Measurements from ENCODE around the gene CHI3L1. TPM values are rescaled to one million over a fixed set of nuclear protein-coding genes. Genes with fewer than 3 reads are reported as not detected.

The CHI3L1 gene
- total RNA-seq, 1 experiment from 2014 or later, result 0.17 TPM

DNA sequence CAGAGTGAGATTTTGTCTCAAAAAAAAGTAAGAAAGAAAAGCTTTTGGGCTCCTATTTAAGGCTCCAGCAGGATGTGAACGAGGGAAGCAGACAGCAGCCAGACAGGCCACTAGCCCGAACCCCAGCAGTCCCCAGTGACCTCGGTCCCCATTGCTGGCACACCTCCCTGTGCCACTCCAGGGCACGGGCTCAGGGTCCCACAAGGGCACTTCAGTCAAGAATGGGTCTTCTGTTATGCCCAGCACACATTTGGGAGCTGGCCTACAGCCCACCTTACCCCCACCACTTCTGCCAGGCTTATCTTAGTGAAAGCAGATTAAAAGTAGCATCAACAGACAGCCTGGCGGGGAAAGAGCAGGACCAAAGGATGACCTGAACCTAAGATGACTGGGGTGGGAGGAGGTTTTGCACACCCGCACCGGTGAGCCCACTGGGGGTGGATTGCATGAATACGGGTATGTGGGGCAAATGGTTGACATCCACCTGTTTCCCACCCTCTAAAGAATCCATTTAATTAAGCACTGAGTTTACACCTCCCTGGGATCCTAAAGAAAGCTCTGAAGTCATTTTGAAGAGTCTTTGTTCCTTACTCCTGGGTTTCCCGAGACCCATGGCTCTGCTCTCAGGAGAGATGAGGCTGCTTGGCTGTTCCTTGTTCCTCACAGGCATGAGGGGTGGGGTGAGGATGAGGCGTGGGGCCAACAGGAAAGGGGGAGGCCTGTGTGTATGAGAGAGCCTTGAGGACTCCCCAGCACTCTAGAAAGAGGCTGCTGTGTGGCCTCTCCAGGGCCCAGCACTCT lies 4.7 kb downstream of the CHI3L1 start:
- no peak for DNase-seq (ENCODE audit: low read depth)

DNA sequence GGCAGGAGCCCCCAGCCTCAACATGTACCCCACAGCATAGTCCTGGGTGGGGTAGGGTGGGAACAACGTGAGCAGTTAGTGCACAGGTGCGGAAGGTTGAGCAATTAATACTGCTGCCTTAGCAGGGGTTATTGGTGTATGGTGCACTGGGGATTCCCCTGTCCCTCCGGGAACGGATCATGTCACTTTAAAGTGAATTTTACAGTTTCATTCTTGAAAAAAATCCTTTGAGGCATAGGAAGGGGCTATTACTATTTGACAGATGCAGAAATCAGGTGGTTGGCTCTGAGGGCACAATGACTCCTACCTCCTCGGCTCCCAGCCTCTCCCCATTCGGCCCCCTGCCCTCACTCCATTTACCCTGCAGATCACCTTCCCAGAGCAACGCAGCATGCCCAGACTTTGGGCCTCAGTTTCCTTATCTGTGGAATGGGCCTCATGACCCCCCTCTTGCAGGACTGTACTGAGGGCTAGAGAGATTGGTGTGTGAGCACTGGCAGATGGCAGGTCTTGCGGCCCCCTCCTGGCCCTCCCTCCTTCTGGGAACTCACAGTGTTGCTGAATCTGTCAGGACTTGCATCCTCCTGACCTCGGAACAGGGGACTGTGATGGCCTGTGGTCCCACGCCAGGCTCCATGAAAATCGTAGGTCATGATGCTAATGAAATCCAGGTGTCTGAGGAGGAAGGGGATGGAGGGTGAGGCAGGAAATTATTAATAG lies 5.7 kb downstream of the CHI3L1 start:
- DNase-seq (ENCODE audit: low read depth), result no peak

- DNase-seq (ENCODE audit: low read depth), result no peak
Observed at GRCh38 chr1:203179667-203180005, 6.9 kb downstream of the CHI3L1 start.

- no peak for DNase-seq (ENCODE audit: low read depth)
Observed at GRCh38 chr1:203178821-203179666, 7.5 kb downstream of the CHI3L1 start.

DNA sequence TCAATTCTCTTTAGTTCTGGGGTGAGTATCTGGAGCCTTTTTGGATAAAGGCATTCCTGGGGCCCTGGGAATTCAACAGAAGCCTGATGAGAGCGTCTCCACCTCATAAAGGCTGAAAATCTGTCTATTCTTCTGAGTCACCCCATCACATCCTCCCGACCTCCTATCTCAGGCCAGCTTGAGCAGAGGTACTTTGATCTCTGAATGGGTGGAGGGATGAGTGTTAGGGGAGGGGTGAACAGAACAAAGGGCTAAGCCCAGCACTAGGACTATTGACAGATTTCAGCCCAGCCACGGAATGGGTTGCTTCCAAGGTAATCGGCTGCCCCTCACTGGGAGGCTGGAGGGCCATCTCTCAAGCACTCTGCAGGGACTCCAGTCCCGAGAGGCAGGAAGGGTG lies 8.4 kb downstream of the CHI3L1 start:
- DNase-seq (ENCODE audit: low read depth), result peak; percentile 85

DNA sequence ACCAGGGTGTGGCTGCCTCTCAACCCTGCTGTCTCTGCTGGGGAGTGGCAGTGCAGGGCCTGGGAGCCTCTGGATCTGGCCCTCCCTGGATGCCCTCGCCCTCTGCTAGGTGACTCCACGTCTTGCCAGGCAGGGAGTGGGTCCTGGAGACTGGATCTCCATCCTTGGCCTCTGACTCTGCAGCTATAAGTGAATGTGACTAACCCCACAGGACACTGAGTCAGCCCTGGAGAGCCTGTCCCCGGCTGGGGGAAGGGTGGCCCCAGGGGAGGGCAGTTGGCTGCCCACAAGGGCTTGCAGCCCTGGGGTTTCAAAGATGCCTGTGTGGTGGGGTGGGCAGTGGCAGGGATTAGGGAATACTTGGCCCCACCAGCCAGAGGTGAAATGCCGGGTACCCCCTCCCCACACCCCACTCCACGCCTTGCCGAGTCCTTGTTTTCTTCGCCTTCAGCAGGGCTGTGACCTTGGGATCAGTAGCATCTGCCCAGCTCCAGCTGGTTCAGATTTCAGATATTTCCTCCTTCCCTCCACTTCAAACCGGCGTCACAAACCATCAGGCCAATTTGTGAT lies 8.9 kb downstream of the CHI3L1 start:
- DNase-seq (ENCODE audit: low read depth), result peak; percentile 91

DNA sequence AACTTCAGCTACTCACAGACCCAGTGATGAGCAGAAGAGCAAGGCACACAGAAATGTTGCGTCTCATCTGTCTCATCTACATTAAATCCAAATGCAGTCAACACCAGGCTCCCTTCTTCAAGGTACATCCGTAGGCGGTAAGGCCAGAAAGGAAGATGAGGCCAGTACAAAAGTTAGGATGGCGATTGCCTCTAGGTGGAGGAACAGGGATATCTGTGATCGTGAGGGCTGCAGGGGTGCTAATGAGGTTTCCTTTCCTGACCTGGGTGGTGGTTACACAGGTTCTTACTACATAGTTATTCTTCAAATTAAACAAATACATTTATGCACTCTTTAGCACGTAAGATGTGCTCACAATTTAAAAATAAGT lies 9.5 kb downstream of the CHI3L1 start:
- no peak for DNase-seq (ENCODE audit: low read depth)

DNA sequence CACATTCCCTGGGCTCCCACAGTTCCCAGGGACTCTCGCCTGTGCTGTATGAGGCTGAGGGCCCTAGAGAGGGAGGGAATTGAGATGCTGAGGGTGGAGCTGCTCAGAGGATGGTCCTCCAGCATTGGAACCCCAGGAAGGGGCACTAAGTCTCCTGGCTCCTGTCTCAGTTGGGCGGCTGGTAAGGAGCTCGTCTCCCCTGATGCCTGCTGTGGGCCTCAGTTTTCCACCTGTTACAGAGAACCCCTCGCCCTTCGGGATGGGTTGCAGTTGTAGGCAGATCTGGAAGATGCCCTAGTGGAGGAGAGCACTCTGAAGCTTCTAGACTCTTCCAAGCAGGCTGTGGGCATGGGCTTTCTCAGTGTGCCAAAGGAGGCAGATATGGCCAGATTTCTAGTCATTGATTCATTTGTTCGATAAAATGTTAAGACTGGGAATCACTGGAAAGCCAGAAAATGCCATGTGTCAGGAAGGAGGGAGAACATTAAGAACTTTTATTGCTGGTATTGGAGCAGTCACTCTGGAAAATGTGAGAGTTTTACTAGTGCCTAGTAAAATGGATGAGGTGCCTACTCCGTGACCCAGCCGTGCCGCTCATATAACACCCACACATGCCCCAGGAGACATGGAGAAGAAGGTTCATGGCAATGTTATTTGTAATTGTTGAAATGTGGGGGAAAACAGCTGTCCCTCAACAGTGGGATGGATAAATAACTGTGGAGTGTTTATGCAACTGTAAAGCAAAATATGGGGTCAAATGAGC lies 10.1 kb downstream of the CHI3L1 start:
- DNase-seq (ENCODE audit: low read depth), result peak; percentile 87

- no peak for DNase-seq (ENCODE audit: low read depth)
Observed at GRCh38 chr1:203175827-203176241, 10.7 kb downstream of the CHI3L1 start.

- DNase-seq (ENCODE audit: low read depth), result no peak
Observed at GRCh38 chr1:203175237-203175826, 11.2 kb downstream of the CHI3L1 start, which contains the start of gene MYBPH. Gene MYBPH (minus strand): TSS chr1:203175826. CDS start chr1:203175755, 71 bp downstream.

DNA sequence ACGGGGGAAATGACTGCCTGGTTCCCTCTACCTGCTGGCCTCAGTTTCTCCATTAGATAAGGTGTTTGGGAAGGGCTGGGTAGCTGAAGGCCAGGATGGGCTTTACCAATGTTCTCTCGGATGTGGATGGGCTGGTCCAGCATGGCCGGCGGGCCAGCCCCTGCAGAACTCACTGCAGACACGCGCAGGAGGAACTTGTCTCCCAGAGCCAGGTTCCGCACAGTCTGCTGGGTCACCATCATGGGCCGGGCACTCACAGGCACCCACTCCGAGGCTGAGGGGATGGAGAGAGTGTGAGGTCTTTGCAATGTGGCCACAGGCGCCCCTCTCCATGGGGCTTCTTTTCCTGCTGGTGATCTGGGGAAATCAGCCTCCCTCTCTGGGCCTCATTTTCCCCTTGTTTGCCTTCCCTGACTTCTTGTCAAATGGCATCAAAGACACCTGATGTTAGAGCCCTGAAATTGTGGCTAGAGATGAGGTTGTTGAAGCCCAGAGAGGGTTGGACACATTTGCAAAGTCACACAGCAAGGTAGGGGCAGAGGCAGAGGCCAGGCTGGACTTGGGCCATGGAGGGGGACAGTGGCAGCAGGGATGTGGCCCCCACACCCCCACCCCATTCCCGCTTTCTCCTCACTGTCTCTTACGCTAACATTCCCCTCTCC lies 12.0 kb downstream of the CHI3L1 start:
- no peak for DNase-seq (ENCODE audit: low read depth)

DNA sequence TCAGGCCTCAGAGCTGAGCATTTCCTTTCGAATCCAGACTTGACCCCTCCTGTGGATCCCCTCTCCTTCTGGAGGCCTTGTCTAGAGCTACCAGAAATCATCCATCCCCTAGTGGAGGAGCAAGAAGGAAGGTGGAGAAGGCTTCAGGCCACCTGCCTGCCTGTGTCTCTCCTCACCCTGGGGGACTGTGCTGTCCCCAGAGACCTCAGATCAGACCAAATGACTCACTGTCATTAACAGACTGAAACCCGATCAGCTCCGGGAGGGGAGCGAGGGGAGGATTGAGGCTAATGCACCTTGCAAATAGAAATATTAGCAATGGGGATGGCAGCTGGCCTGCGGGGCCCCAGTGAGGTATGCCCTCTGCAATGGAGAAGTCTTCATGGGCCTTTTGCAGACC lies 12.9 kb downstream of the CHI3L1 start:
- peak; percentile 63 for DNase-seq (ENCODE audit: low read depth)

- no peak for DNase-seq (ENCODE audit: low read depth)
Observed at GRCh38 chr1:203173011-203173555, 13.4 kb downstream of the CHI3L1 start.

DNA sequence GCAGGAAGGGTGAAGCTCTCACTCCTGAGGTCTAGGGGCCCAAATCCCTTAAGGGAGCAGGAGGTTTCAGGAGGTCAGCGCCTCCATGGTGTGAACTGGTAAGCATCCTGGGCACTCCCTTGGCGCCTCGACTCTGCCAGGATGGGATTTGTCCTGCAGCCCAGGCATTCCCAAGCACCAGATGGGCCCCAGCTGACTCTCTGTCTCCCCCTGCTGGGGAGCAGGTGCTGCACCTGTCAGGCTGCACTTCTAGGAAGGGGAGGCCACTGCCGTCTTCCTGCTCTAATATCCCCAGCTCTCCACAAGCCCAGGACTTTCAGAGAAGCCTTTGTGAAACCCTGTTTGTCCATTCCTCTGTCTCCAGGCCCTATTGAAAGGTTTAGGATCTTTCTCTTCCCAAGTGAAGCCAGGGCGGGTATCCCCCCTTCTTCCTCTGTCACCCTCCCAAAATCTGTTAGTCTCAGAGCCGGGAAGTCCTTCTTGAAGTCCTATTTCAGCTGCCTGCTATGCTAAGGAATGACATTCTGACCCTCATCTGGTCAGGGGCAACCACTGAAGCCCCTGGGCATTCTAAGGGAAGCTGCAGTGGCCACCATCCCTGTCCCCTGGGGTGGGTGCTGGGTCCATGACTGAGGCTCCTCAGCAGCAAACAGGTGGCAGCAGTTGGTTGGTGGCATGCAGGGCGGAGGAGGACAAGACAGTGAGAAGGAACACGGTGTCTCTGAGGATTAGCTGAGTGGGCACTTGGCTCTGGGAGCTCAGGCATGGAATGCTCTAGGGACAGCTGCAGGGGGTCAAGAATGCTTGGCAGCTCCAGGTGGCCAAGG lies 14.1 kb downstream of the CHI3L1 start:
- peak; percentile 91 for DNase-seq (ENCODE audit: low read depth)

- DNase-seq (ENCODE audit: low read depth), result no peak
Observed at GRCh38 chr1:203171341-203172183, 14.9 kb downstream of the CHI3L1 start.

DNA sequence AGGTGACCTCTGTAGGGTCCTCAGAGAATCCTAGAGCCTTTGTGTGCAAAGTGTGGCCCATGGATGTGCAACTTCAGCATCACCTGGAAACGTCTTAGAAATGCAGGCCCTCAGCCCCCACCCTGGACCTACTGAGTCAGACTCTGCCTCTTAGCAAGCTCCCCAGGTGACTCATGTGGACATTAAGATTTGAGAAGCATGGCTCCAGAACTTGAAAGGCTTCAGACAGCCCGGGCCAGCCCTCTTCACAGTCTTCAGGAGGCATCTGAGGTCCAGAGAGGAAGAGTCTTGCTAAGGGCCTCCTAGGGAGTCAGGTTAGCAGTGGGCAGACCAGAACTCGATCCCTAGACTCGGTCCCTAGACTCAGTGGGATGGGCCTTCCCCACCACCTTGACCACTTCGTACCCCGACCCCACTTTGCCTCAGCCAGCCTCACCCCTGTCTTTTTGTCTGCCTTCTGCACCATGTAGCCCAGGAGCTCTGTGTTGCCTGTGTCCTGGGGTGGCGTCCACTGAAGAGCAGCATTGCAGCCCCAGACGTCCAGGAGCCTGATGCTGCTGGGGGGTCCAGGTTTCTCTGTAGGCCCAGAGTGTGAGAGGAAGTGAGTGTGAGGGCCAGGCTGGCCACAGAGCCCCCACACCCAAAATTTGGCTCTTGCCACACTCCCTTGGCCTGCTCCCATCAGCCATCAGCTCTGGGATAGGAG lies 15.7 kb downstream of the CHI3L1 start:
- no peak for DNase-seq (ENCODE audit: low read depth)
